ENCODE measurements around the gene GATAD2A.
"Not testable (repeated sequence)": the region's sequence is repeated elsewhere in the genome, so short reads cannot be mapped to it uniquely, and the experiment has no call there.

The GATAD2A gene

GRCh38 chr19:19380316-19380715 lies 25.2 kb upstream of the GATAD2A start:
- DNase-seq (ENCODE audit: low spot score in 2 of 2); H3K4me3 Mint-ChIP-seq; H3K36me3 Mint-ChIP-seq (ENCODE audit: insufficient read depth): not testable (repeated sequence)

GRCh38 chr19:19381007-19381926 lies 24.2 kb upstream of the GATAD2A start:
- peaks cover 6% of the 10 kb centered on the region for H3K4me1 Mint-ChIP-seq
- no peak for ATAC-seq (replicated peaks; ENCODE audit: extremely low read depth, poor library complexity, severe bottlenecking)
- no peak overlapping the region for H3K4me3 Mint-ChIP-seq
- peaks cover 7% of the 10 kb centered on the region for H3K36me3 Mint-ChIP-seq (ENCODE audit: insufficient read depth)
- no peak for DNase-seq (ENCODE audit: low spot score in 2 of 2)
- H3K27ac Mint-ChIP-seq (ENCODE audit: low read depth): no peak overlapping the region
- H3K27me3 Mint-ChIP-seq: no peaks in the 10 kb centered on the region
- H3K9me3 Mint-ChIP-seq: no peaks in the 10 kb centered on the region

More at GRCh38 chr19:19380316-19380715, 25.2 kb upstream of the GATAD2A start:
- not testable (repeated sequence) for H3K4me1 Mint-ChIP-seq; ATAC-seq (replicated peaks; ENCODE audit: extremely low read depth, poor library complexity, severe bottlenecking); H3K9me3 Mint-ChIP-seq; H3K27me3 Mint-ChIP-seq; H3K27ac Mint-ChIP-seq (ENCODE audit: low read depth)

GRCh38 chr19:19382118-19382517 lies 23.4 kb upstream of the GATAD2A start:
- no peak for DNase-seq (ENCODE audit: low spot score in 2 of 2)
- Mint-ChIP-seq H3K27ac (ENCODE audit: low read depth) (no peak overlapping the region), H3K4me1 (peaks cover 15% of the 10 kb centered on the region), H3K9me3 (no peaks in the 10 kb centered on the region), H3K27me3 (no peaks in the 10 kb centered on the region), H3K36me3 (ENCODE audit: insufficient read depth) (peaks cover 7% of the 10 kb centered on the region), H3K4me3 (no peak overlapping the region)
- ATAC-seq (replicated peaks; ENCODE audit: extremely low read depth, poor library complexity, severe bottlenecking): no peak

DNA sequence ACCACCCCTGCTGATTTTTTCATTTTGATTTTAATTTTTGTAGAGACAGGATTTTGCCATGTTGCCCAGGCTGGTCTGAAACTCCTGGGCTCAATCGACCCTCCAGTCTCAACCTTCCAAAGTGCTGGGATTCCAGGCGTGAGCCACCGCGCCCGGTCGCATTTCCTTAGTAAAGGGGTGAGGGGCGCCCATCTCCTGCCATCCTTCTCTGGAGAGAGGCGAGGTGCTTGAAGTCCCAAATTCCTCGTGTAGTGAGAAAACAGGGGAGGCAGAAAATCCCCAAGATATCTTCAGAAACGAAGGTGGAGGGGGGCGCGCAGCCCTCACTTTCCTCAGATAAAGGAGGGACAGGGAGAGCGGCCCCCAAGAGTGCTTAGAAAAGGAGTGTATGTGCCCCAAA lies 21.0 kb upstream of the GATAD2A start:
- Mint-ChIP-seq H3K9me3 (no peaks in the 10 kb centered on the region), H3K36me3 (ENCODE audit: insufficient read depth) (peaks cover 7% of the 10 kb centered on the region), H3K4me1 (peaks cover 34% of the 10 kb centered on the region), H3K4me3 (peak overlapping the region; percentile 100), H3K27me3 (no peaks in the 10 kb centered on the region), H3K27ac (ENCODE audit: low read depth) (no peak overlapping the region)
- no peak for DNase-seq (ENCODE audit: low spot score in 2 of 2)
- no peak for ATAC-seq (replicated peaks; ENCODE audit: extremely low read depth, poor library complexity, severe bottlenecking)

GRCh38 chr19:19385131-19385895 lies 20.2 kb upstream of the GATAD2A start:
- DNase-seq (ENCODE audit: low spot score in 2 of 2) (peak; percentile 97 to 99), ATAC-seq (replicated peaks; ENCODE audit: extremely low read depth, poor library complexity, severe bottlenecking) (peak; percentile 92)
- Mint-ChIP-seq H3K36me3 (ENCODE audit: insufficient read depth) (peaks cover 7% of the 10 kb centered on the region), H3K4me1 (peaks cover 42% of the 10 kb centered on the region), H3K4me3 (peak overlapping the region; percentile 100), H3K27me3 (no peaks in the 10 kb centered on the region), H3K9me3 (no peaks in the 10 kb centered on the region), H3K27ac (ENCODE audit: low read depth) (peak overlapping the region; percentile 100)

DNA sequence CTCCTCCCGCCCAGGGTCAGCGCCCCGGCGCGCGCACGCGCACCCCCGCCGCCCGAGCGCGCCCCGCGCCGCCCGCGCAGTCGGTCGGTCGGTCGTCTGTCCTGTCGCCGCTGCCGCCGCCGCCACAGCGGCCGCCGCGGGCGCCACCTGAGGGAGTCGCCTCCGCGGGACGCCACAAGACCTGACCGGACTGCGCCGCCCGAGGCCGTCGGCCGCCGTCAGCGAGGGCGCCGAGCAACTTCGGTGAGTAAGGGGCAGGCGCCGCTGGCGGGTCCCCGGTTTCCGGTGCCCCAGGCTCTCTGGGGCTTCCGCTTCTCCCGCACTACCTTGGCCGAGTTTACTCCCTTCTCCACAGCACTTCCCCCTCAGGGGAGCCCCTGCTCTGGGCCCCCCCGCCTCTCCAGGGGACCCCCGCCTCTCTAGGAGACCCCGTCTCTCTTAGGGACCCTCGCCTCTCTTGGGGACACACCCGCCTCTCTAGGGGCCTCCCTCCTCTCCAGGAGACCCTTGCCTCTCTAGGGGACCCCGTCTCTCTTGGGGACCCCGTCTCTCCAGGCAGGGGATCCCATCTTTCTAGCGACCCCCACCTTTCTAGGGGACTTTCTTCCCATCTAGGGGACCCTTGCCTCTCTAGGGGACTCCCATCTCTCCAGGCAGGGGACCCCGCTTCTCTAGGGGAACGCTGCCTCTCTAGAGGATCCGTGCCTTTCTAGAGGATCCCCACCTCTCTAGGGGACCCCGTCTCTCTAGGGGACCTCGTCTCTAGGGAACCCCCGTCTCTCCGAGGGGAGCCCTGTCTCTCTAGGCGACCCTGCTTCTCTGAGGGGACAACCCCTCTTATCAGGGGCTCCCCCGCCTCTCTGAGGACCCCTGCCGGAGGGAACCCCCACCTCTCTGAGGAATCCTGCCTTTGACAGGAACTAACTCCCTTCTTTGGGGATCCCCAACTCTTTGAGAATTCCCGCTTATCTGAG lies 19.3 kb upstream of the GATAD2A start:
- Mint-ChIP-seq H3K4me3 (peak overlapping the region; percentile 100), H3K4me1 (peaks cover 51% of the 10 kb centered on the region), H3K36me3 (ENCODE audit: insufficient read depth) (peaks cover 7% of the 10 kb centered on the region), H3K9me3 (no peaks in the 10 kb centered on the region), H3K27me3 (no peaks in the 10 kb centered on the region), H3K27ac (ENCODE audit: low read depth) (peak overlapping the region; percentile 100)
- DNase-seq (ENCODE audit: low spot score in 2 of 2): peak in 1 of 2 donors; percentile 36
- ATAC-seq (replicated peaks; ENCODE audit: extremely low read depth, poor library complexity, severe bottlenecking): peak; percentile 21

DNA sequence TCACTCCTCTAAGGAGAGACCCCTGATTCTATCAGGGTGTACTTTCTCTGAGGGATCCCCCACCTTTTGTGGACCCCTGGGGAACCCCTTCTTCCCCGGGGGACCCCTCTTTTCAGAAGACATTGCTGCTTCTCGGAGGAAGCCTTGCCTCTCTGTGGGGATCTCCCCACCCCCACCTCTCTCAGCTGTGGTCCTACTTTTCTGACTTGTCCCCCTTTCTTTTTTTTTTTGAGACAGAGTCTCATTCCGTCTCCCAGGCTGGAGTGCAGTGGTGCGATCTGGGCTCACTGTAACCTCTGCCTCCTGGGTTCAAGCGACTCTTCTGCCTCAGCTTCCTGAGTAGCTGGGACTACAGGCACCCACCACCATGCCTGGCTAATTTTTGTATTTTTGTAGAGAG lies 18.4 kb upstream of the GATAD2A start:
- no peaks in the 10 kb centered on the region for H3K27me3 Mint-ChIP-seq
- H3K4me1 Mint-ChIP-seq: peaks cover 56% of the 10 kb centered on the region
- no peak for DNase-seq (ENCODE audit: low spot score in 2 of 2)
- H3K4me3 Mint-ChIP-seq: peak overlapping the region; percentile 100
- ATAC-seq (replicated peaks; ENCODE audit: extremely low read depth, poor library complexity, severe bottlenecking): no peak
- H3K9me3 Mint-ChIP-seq: no peaks in the 10 kb centered on the region
- peak overlapping the region; percentile 100 for H3K27ac Mint-ChIP-seq (ENCODE audit: low read depth)
- H3K36me3 Mint-ChIP-seq (ENCODE audit: insufficient read depth): peaks cover 7% of the 10 kb centered on the region

- peaks cover 4% of the 10 kb centered on the region for H3K36me3 Mint-ChIP-seq (ENCODE audit: insufficient read depth)
- ATAC-seq (replicated peaks; ENCODE audit: extremely low read depth, poor library complexity, severe bottlenecking): no peak
- H3K9me3 Mint-ChIP-seq: no peaks in the 10 kb centered on the region
- H3K4me3 Mint-ChIP-seq: peak overlapping the region; percentile 100
- H3K27ac Mint-ChIP-seq (ENCODE audit: low read depth): peak overlapping the region; percentile 100
- DNase-seq (ENCODE audit: low spot score in 2 of 2): no peak
- H3K4me1 Mint-ChIP-seq: peaks cover 61% of the 10 kb centered on the region
- no peaks in the 10 kb centered on the region for H3K27me3 Mint-ChIP-seq
Observed at GRCh38 chr19:19388568-19389555, 16.6 kb upstream of the GATAD2A start.

DNA sequence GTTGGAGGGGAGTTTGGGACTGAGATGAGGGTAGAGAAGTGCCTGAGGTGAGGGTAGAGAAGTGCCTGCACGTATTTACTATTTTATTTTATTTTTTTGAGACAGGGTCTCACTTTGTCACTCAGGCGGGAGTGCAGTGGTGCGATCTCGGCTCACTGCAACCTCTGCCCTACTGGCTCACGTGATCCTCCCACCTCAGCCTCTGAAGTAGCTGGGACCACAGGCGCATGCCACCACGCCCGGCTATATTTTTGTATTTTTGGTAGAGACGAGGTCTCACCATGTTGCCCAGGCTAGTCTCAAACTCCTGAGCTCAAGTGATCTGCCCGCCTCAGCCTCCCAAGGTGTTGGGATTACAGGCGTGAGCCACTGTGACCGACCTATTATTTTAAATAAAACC lies 15.8 kb upstream of the GATAD2A start:
- DNase-seq (ENCODE audit: low spot score in 2 of 2); H3K36me3 Mint-ChIP-seq (ENCODE audit: insufficient read depth); H3K9me3 Mint-ChIP-seq; ATAC-seq (replicated peaks; ENCODE audit: extremely low read depth, poor library complexity, severe bottlenecking); H3K27me3 Mint-ChIP-seq: not testable (repeated sequence)
- Mint-ChIP-seq H3K27ac (ENCODE audit: low read depth) (peak overlapping the region; percentile 38), H3K4me3 (peak overlapping the region; percentile 100), H3K4me1 (peaks cover 66% of the 10 kb centered on the region)

- DNase-seq (ENCODE audit: low spot score in 2 of 2); H3K9me3 Mint-ChIP-seq; ATAC-seq (replicated peaks; ENCODE audit: extremely low read depth, poor library complexity, severe bottlenecking); H3K36me3 Mint-ChIP-seq (ENCODE audit: insufficient read depth); H3K27me3 Mint-ChIP-seq: not testable (repeated sequence)
- Mint-ChIP-seq H3K27ac (ENCODE audit: low read depth) (peak overlapping the region; percentile 77), H3K4me1 (peaks cover 39% of the 10 kb centered on the region), H3K4me3 (peak overlapping the region; percentile 38)
Observed at GRCh38 chr19:19394333-19394732, 11.1 kb upstream of the GATAD2A start.

DNA sequence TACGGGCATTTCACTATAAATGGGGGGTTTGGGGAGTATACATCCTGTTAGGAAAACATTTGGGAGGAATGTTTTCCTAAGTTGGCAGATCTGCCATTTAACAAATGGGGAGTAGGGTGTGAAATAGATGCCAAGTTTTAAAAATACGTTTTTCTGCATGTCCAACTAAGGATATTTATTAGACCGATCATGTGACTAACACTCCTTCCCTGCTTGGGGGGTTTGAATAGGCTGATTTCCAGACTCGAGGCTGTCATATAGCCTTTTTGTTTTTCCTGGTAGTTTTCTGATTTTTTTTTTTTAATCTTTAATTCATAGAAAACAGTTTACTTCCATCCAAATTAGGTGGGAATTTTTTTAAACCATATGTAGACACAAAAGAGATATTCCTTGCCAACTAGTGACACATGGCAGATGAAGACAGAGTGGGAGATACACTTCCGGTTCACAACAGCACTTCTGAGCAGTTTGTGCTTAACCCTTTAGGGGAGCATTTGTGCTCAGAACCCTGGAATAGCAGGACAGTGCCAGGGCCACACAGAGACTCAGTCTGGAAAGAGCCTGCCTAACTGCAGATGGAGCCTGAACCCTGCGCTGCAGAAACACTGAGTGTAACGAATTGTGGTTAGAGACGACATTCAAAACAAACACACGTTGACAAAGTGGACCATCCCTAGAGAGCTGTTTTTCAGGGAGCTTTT lies 5.6 kb upstream of the GATAD2A start:
- Mint-ChIP-seq H3K27me3 (no peaks in the 10 kb centered on the region), H3K4me1 (peaks cover 28% of the 10 kb centered on the region), H3K4me3 (no peak overlapping the region), H3K27ac (ENCODE audit: low read depth) (no peak overlapping the region), H3K9me3 (no peaks in the 10 kb centered on the region), H3K36me3 (ENCODE audit: insufficient read depth) (peaks cover 5% of the 10 kb centered on the region)
- DNase-seq (ENCODE audit: low spot score in 2 of 2) (no peak), ATAC-seq (replicated peaks; ENCODE audit: extremely low read depth, poor library complexity, severe bottlenecking) (no peak)

Data from central memory CD8-positive, alpha-beta T cell (primary cell).